Spleen (tissue), 11 donors: ENCODE measurements around the gene DYSF. TPM values are rescaled to one million over a fixed set of nuclear protein-coding genes. Genes with fewer than 3 reads are reported as not detected.

Experiments used
- DNase-seq: peaks from one replicate; pipeline ENCODE4 v3.0.0-alpha.2; 2020
- H3K27ac ChIP-seq, 8 donors: fragments of 200-600 bp; sonication (generic) in 7 of 8; 1 replicate in 4 of 8; 2 replicates in 4 of 8; pipeline versions ENCODE4 v1.5.0 to v1.8.0; 2016 to 2021; ENCODE audit warnings: inconsistent platforms in 4 of 8, mild to moderate bottlenecking in 4 of 8, moderate library complexity in 1 of 8
- H3K27me3 ChIP-seq, 7 donors: fragments of 200-600 bp; sonication (generic) in 6 of 7; replicated peaks in 1 of 7; 1 replicate in 4 of 7; 2 replicates in 3 of 7; pipeline versions ENCODE4 v1.5.0 to v1.8.0; 2016 to 2021; ENCODE audit warnings: inconsistent platforms in 3 of 7, mild to moderate bottlenecking in 1 of 7
- H3K36me3 ChIP-seq, 6 donors: fragments of 200-600 bp; sonication (generic) in 5 of 6; 1 replicate in 4 of 6; 2 replicates in 2 of 6; pipeline versions ENCODE4 v1.5.0 to v1.8.0; 2016 to 2021; ENCODE audit warnings: inconsistent platforms in 2 of 6
- H3K4me1 ChIP-seq, 6 donors: fragments of 200-600 bp; sonication (generic) in 5 of 6; 1 replicate in 3 of 6; 2 replicates in 3 of 6; pipeline versions ENCODE4 v1.5.0 to v1.8.0; 2016 to 2021; ENCODE audit warnings: inconsistent platforms in 3 of 6
- H3K4me3 ChIP-seq, 8 donors: fragments of 200-600 bp; sonication (generic) in 7 of 8; 1 replicate in 4 of 8; 2 replicates in 4 of 8; pipeline versions ENCODE4 v1.5.0 to v1.8.0; 2016 to 2021; ENCODE audit warnings: inconsistent platforms in 4 of 8, mild to moderate bottlenecking in 4 of 8, moderate library complexity in 2 of 8
- H3K9me3 ChIP-seq, 8 donors: fragments of 200-600 bp; sonication (generic) in 7 of 8; 1 replicate in 4 of 8; 2 replicates in 4 of 8; pipeline versions ENCODE4 v1.5.0 to v1.8.0; 2016 to 2021; ENCODE audit warnings: inconsistent platforms in 4 of 8
- POLR2A ChIP-seq, 3 donors: fragments of 450-650 bp; IDR thresholded peaks; one replicate each; pipeline ENCODE4 v1.5.1; 2017; ENCODE audit warnings: antibody characterized with exemption in 3 of 3, mild to moderate bottlenecking in 1 of 3
- POLR2AphosphoS5 ChIP-seq, 3 donors: sonication (generic); formaldehyde crosslinking; IDR thresholded peaks; one replicate each; pipeline ENCODE4 v1.5.1; 2017; ENCODE audit warnings: antibody characterized with exemption in 3 of 3
- WGBS, 5 donors: extraction: QIAGEN DNeasy Blood & Tissue Kit in 3 of 5; methylation state at CpG; one replicate each; pipeline versions ENCODE4 v1.1.5 to v1.1.7; 2013 to 2018; 5-methylcytosine and 5-hydroxymethylcytosine counted together
- intact Hi-C: fragments of 100-400 bp; cut with DNase I; formaldehyde crosslinking; loops from one replicate; pipeline ENCODE4 v1.15.0; 2023; ENCODE audit warnings: low total_unique reads
- polyA plus RNA-seq, 3 donors: library from polyadenylated mRNA; stranded (reverse); fragments of 200-250 nt; gene quantifications; one replicate each; pipeline ENCODE4 v1.2.1, GENCODE V29; 2013
- total RNA-seq, 7 donors: library from RNA; depleted of rRNA in 3 of 7; stranded (reverse); fragments of >200 nt in 3 of 7; fragmentation: NEBNext Ultra II Directional in 4 of 7; extraction: Animal tissue kit (Norgen Biotek cat#: 25700) in 4 of 7; gene quantifications; one replicate each; pipeline versions ENCODE4 v1.1.0 to v1.2.1, GENCODE V29; 2016 to 2021
- TF ChIP-seq, protein P1 (sequence below), 11 experiments: fragments of 200-600 bp in 7 of 11; fragments of 450-650 bp in 4 of 11; sonication (generic) in 4 of 11; IDR thresholded peaks in 8 of 11; conservative IDR thresholded peaks in 3 of 11; 1 replicate in 7 of 11; 2 replicates in 4 of 11; pipeline versions ENCODE4 v1.4.0 to v1.8.0; 2016 to 2021; ENCODE audit warnings: antibody characterized with exemption in 11 of 11, inconsistent platforms in 4 of 11, mild to moderate bottlenecking in 1 of 11
- donor health status: healthy with polysubstance abuse.
- donor health status: DM: no; HTN: no; CAD: no; lungs with moderate emphysema.
- donor health status: DM: no; HTN: no; CAD: no.
- donor health status: Bipolar disorder and iron deficiency.
- donor health status: healthy.
- donor health status: DM: no; HTN: no; CAD: no.
- donor health status: DM: yes; HTN: yes; CAD: no.

Gene DYSF
- total and polyA plus RNA-seq, 10 donors = 4.0 to 287 (median 124) TPM

DNA sequence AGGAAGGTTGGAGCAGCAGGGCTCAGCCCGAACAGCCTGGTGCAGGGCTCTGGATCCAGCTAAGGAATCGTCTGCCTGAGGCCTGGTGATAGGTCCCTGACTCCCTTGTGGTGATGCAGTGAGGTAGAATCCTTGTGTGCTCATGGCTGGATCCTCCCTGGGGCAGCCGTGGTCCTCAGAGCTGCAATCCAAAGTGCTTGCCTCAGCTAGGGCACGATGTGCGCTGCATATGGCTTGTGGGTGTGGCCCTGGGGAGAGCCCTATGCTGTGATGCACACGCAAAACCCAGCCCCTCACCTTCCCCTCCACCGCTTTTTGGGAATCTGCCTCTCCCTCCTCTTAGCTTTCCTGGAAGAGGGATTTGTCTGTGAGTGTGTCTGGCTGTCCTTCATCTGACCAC lies 142.2 kb downstream of the DYSF start:
- H3K36me3 ChIP-seq = peaks cover 0 to 100% (median 25%) of the 10 kb centered on the region in 6 donors
- H3K27me3 ChIP-seq = no peaks in the 10 kb centered on the region
- TF ChIP-seq POLR2A (IDR thresholded peaks at IDR 0.05) = no peak
- TF ChIP-seq, protein P1, sequence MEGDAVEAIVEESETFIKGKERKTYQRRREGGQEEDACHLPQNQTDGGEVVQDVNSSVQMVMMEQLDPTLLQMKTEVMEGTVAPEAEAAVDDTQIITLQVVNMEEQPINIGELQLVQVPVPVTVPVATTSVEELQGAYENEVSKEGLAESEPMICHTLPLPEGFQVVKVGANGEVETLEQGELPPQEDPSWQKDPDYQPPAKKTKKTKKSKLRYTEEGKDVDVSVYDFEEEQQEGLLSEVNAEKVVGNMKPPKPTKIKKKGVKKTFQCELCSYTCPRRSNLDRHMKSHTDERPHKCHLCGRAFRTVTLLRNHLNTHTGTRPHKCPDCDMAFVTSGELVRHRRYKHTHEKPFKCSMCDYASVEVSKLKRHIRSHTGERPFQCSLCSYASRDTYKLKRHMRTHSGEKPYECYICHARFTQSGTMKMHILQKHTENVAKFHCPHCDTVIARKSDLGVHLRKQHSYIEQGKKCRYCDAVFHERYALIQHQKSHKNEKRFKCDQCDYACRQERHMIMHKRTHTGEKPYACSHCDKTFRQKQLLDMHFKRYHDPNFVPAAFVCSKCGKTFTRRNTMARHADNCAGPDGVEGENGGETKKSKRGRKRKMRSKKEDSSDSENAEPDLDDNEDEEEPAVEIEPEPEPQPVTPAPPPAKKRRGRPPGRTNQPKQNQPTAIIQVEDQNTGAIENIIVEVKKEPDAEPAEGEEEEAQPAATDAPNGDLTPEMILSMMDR (IDR thresholded peaks at IDR 0.05 in 8 of 11, conservative IDR thresholded peaks at IDR 0.05 in 3 of 11) = no peak
- TF ChIP-seq POLR2AphosphoS5 (IDR thresholded peaks at IDR 0.05) = no peak
- no peaks in the 10 kb centered on the region for H3K4me1 ChIP-seq
- no peak for DNase-seq
- H3K4me3 ChIP-seq = no peak overlapping the region
- no peaks in the 10 kb centered on the region for H3K9me3 ChIP-seq
- WGBS, 5 donors = 82 to 89% (median 86%) methylated on average over 6 to 7 of the region's 7 CpGs
- intact Hi-C loops = no loop called here
- H3K27ac ChIP-seq = no peak overlapping the region

DNA sequence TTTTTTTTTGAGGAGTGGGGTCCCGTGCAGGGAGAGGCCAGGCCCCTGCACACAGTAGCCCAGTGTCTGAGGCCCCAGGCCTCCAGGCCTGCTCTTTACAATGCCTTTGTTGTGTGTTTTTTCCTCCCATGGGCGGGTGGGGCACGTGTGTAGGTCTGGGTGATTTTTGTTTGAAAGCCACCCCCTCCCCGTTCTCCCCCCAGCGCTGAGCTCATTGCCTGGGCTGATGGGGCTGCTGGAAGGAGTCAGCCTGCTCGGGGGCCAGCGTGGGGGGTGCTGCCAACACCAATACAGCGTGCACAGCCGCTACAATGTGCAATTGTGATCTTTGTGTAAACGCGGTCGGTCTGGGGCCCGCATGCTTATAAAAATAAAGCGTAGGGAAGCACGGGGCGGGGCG lies 142.7 kb downstream of the DYSF start:
- WGBS, 5 donors = 76 to 82% (median 81%) methylated on average over 17 of the region's 17 CpGs
- Histone ChIP-seq H3K4me1 (no peaks in the 10 kb centered on the region), H3K9me3 (no peaks in the 10 kb centered on the region), H3K27ac (no peak overlapping the region), H3K27me3 (no peaks in the 10 kb centered on the region), H3K36me3 (peaks cover 0 to 100% (median 26%) of the 10 kb centered on the region in 6 donors), H3K4me3 (no peak overlapping the region)
- intact Hi-C loops = no loop called here
- no peak for DNase-seq
- TF ChIP-seq, protein P1 (IDR thresholded peaks at IDR 0.05 in 8 of 11, conservative IDR thresholded peaks at IDR 0.05 in 3 of 11) = no peak
- no peak for TF ChIP-seq POLR2AphosphoS5 (IDR thresholded peaks at IDR 0.05)
- TF ChIP-seq POLR2A (IDR thresholded peaks at IDR 0.05) = no peak

DNA sequence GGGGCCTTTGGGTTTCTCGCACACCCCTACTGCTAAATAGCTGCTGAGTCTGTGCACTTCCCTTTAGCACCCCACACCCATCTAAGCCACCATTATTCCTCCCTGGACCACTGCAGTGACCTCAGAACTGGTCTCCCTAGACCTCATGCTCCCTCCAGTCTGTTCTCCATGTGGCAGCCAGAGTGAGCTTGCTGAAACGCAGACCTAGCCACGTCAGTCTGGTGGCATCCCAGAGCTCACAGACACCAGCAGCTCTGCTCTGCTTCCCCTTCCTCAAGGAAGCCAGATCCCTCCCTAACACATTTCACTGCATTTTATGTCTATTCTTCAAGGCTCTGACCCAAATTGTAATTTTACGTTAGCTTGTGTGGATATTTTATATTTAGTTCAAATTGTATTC lies 144.4 kb downstream of the DYSF start:
- TF ChIP-seq POLR2A (IDR thresholded peaks at IDR 0.05) (no peak), POLR2AphosphoS5 (IDR thresholded peaks at IDR 0.05) (no peak)
- TF ChIP-seq, protein P1 (IDR thresholded peaks at IDR 0.05 in 8 of 11, conservative IDR thresholded peaks at IDR 0.05 in 3 of 11) = no peak
- intact Hi-C loops = no loop called here
- Histone ChIP-seq H3K27ac (no peak overlapping the region), H3K27me3 (no peaks in the 10 kb centered on the region), H3K9me3 (no peaks in the 10 kb centered on the region), H3K4me3 (no peak overlapping the region), H3K36me3 (peaks cover 0 to 100% (median 24%) of the 10 kb centered on the region in 6 donors), H3K4me1 (peaks cover 0 to 11% (median 4%) of the 10 kb centered on the region in 6 donors)
- WGBS, 5 donors = 77 to 84% (median 79%) methylated on average over 4 of the region's 4 CpGs
- no peak for DNase-seq

DNA sequence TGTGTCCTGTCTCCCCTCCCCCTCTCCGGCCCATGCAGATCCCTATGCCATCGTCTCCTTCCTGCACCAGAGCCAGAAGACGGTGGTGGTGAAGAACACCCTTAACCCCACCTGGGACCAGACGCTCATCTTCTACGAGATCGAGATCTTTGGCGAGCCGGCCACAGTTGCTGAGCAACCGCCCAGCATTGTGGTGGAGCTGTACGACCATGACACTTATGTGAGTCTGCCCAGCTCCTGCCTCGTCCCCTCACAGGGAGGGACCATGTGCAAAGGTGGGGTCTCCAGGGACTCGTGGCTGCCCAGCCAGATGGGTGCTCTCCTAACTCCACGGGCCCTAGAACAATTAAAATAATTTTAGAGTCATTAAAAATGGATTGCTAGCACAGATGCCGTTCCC lies 145.2 kb downstream of the DYSF start:
- no peak for TF ChIP-seq POLR2AphosphoS5 (IDR thresholded peaks at IDR 0.05)
- TF ChIP-seq POLR2A (IDR thresholded peaks at IDR 0.05) = no peak
- TF ChIP-seq, protein P1 (IDR thresholded peaks at IDR 0.05 in 8 of 11, conservative IDR thresholded peaks at IDR 0.05 in 3 of 11) = no peak
- H3K27me3 ChIP-seq = no peaks in the 10 kb centered on the region
- H3K27ac ChIP-seq = no peak overlapping the region
- WGBS, 5 donors = 82 to 95% (median 87%) methylated on average over 14 of the region's 14 CpGs
- H3K36me3 ChIP-seq = peaks cover 0 to 100% (median 23%) of the 10 kb centered on the region in 6 donors
- intact Hi-C loops = no loop called here
- H3K9me3 ChIP-seq = no peaks in the 10 kb centered on the region
- peaks cover 0 to 19% (median 11%) of the 10 kb centered on the region in 6 donors for H3K4me1 ChIP-seq
- no peak overlapping the region for H3K4me3 ChIP-seq
- no peak for DNase-seq
